Measurements from ENCODE around the gene OR8G1.

OR8G1 gene

DNA sequence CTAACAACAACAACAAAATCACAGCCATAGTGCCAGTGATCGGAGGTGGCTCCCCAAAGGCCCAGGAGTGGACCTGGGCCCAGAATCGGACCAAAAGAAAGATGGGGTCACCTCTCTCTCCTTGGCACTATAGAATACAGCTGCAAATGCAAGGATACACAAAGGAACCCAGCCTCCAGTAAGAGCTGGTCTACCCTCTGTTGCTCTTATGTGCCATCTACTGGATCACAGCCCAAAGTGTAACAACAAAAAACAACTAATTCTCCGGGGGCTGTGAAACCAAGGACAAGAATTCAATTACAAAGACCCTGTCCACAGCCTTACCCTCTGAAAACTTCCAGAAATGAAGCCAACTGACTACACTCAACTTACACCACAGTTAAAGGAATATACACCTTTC is 36.9 kb downstream of the OR8G1 start:
- DNase-seq: peak; percentile 48 to 59
- TF ChIP-seq GATA1 (IDR thresholded peaks at IDR 0.05; ENCODE audit: low read depth, low read length): no peak
- no peak for TF ChIP-seq POLR2A (IDR thresholded peaks at IDR 0.05; ENCODE audit: low read length)

- DNase-seq: no peak
- no peak for TF ChIP-seq POLR2A (IDR thresholded peaks at IDR 0.05; ENCODE audit: low read length)
- TF ChIP-seq GATA1 (IDR thresholded peaks at IDR 0.05; ENCODE audit: low read depth, low read length): no peak
Observed at GRCh38 chr11:124278261-124278660, 37.4 kb downstream of the OR8G1 start.

GRCh38 chr11:124285610-124286344 is 44.9 kb downstream of the OR8G1 start:
- TF ChIP-seq GATA1 (IDR thresholded peaks at IDR 0.05; ENCODE audit: low read depth, low read length) (no peak), POLR2A (IDR thresholded peaks at IDR 0.05; ENCODE audit: low read length) (no peak)
- no peak for DNase-seq

DNA sequence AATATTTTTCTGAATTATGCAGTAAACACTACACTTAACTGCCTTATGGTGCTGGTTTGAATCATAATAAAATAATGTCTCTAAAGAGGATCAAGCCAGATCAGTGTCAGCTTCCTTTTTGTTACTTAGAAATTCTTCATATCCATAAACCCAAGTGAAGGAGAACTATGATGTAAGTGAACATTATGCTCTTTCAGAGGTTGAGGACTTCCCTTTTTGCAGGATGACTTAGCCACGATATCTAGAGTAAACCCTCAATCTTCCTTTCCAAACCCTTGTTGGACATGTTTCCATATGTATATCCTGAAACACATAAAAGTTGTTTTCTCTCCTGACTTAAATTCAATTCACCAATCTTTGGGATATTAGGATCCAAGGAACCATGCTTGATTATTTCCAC is 53.8 kb downstream of the OR8G1 start:
- no peak for DNase-seq
- TF ChIP-seq GATA1 (IDR thresholded peaks at IDR 0.05; ENCODE audit: low read depth, low read length) (no peak), POLR2A (IDR thresholded peaks at IDR 0.05; ENCODE audit: low read length) (no peak)

- TF ChIP-seq POLR2A (IDR thresholded peaks at IDR 0.05; ENCODE audit: low read length): no peak
- no peak for TF ChIP-seq GATA1 (IDR thresholded peaks at IDR 0.05; ENCODE audit: low read depth, low read length)
- DNase-seq: no peak
Observed at GRCh38 chr11:124296016-124296415, 55.1 kb downstream of the OR8G1 start.

DNA sequence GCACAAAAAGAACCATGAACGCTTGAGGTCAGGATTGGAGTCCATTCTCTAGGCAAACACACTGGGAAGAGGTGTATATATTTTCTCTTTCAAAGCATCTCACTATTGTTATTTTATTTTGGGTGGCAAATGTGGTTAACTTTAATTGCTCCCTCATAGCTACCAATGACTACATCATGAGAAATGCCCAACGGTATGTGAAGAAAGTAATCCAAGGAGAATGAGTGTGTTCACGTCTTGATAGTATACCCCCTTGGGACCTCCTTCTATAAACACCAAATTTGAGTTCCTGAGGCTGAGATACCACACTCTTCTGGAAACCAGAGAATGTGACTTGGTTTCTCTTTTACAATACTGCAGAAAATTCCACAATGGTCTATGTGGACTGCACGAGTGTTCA is 57.0 kb downstream of the OR8G1 start:
- DNase-seq: no peak
- TF ChIP-seq POLR2A (IDR thresholded peaks at IDR 0.05; ENCODE audit: low read length) (no peak), GATA1 (IDR thresholded peaks at IDR 0.05; ENCODE audit: low read depth, low read length) (no peak)

DNA sequence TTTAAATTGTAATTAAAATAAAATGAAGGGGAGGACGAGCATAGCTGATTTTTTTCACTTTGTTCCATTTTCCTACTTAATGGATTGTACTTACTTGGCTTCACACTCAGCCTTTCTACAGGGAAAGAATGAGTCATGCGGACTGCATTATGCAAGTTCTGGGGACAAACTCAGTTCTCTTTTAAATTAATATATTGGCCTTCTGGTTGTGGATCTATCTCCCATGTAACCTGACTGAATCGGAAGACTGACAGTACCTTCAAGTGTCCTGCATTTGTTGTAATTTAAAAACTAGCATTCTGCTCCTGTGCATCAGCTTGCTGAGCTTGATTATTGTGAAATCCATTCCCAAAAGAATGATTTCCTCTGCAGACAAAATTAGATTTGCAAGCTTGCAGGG is 60.7 kb downstream of the OR8G1 start:
- TF ChIP-seq POLR2A (IDR thresholded peaks at IDR 0.05; ENCODE audit: low read length) (no peak), GATA1 (IDR thresholded peaks at IDR 0.05; ENCODE audit: low read depth, low read length) (no peak)
- DNase-seq: no peak

GRCh38 chr11:124302347-124303125 is 61.6 kb downstream of the OR8G1 start:
- no peak for DNase-seq
- TF ChIP-seq GATA1 (IDR thresholded peaks at IDR 0.05; ENCODE audit: low read depth, low read length): no peak
- no peak for TF ChIP-seq POLR2A (IDR thresholded peaks at IDR 0.05; ENCODE audit: low read length)

Data from erythroblast (primary cell).